Stimulated activated CD4-positive, alpha-beta T cell treated with anti-CD3 and anti-CD28 coated beads, TNF-alpha, amount 100 ng/mL, for 24 hours (primary cell): ENCODE measurements around the gene SUSD4.
"Not testable (repeated sequence)": the region's sequence is repeated elsewhere in the genome, so short reads cannot be mapped to it uniquely, and the experiment has no call there.

Source experiments
- DNase-seq, 3 experiments: peaks; one replicate each; pipeline ENCODE4 v3.0.0-alpha.2; 2020; ENCODE audit warnings: low read depth in 3 of 3

SUSD4 gene, protein sequence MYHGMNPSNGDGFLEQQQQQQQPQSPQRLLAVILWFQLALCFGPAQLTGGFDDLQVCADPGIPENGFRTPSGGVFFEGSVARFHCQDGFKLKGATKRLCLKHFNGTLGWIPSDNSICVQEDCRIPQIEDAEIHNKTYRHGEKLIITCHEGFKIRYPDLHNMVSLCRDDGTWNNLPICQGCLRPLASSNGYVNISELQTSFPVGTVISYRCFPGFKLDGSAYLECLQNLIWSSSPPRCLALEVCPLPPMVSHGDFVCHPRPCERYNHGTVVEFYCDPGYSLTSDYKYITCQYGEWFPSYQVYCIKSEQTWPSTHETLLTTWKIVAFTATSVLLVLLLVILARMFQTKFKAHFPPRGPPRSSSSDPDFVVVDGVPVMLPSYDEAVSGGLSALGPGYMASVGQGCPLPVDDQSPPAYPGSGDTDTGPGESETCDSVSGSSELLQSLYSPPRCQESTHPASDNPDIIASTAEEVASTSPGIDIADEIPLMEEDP

DNA sequence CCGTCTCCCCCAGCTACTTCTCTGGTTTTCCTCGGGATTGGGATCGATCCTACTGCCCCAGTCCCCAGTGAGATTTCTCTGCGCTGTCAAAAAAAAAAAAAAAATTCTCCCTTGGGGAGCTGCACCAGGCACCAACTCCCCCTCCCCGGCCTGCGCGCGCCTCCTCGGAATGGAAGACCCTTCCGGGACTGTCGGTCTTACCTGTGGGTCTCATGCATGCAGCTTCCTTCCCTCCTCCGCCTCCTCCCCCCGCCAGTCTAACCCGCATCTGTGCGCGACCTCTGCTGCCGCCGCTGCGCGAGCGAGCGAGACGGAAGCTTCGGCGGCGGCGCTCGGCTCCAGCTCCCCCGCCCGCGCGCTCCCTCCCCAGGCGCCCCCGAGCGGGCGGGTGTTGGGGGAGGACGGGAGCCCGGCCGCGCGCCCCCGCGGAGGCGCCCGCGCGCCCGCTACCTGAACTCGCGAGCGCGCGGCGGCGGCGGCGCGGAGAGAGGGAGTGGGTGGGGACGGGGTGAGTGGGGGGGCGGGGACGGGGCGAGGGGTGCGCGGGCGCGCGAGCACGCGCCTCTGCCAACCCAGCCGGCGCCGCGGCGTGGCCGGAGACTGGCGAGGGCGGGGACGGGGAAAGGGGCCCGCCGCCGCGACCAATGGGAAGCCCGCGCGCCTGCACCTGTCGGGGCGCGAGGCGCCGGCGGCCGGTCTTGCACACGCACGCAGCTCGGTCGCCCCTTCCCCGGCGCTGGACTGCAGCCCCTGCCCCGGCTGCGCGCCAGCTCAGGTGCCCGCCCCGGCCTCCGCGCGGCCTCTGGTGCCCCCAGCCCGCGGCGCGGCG lies at the start of gene SUSD4:
Gene SUSD4, minus strand, starts transcription at position 321 of the 829 bp plus-strand sequence. CDS start 751 bp downstream, outside the sequence.
- peak; percentile 32 to 59 (median 41) for DNase-seq

DNA sequence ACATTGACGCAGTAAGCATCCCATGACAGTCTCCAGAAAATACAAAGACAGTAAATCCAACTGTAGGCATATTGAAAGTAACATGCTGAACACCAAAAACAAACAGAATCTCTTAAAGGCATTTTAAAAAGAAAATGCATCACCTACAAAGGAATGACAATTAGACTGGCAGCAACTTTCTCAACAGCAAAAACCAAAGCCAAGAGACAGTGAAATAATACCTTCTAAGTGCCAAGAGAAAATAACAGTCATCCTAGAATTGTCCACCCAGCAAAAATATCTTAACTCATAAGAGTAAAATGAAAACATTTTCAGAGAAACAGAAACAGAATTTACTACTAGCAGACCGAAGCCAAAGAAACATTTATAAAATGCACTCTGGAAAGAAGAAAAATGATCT lies 49.2 kb upstream of the SUSD4 start:
- no peak for DNase-seq

DNA sequence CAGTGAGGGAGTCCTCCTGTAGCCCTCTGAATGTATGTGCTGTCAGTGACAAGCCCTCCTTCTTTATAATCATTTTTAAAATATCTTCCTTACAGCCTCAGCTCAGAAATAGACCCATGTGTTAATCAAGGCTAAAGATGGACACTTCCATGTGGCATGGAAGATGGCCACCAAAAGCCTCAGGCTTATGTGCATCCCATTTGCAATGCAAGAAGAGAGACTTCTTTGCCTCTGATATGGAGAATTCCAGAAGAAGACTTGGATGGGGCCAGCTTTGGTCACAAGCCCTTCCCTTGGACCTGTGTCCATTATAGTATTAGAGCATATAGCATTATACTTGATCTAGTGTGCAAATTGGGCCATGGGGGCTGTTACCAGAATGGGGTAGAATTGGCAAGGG lies 47.7 kb upstream of the SUSD4 start:
- no peak for DNase-seq

DNA sequence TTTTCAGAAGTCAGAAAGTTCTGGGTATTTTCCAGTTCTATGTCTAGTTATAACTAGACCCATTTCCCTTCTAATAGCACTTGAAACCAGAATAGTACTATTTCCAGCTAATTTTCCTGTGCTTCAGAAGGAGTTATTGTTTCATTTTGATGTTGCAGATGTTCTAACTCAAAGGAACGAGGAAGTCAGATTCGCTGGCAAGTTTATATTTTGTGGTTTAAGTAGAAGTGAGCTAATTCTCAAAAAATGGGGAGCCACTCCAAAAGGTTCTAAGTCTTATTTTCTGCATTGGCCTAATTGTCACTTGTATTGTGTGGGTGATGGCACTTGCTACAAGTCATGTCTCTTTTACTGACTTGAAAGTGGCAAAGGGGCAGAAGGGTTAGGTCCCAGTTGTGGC lies 47.3 kb upstream of the SUSD4 start:
- DNase-seq = no peak

DNA sequence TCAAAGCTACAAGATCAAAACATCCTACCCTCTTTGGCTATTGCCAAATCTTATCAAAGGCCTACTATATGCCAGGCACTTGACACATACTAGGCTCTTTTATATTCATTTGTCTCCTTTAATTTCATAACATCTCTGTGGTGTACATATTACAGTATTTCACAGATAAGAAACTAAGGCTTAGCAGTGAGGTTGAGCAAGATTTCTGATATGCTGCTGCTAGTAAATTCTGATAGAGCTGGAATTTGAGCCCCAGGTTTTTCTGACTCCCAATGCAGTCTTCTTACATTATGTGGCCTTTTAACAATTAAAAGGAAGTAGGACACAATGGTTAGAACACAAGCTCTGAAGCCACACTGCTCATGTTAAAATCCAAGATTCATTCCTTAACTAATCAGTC lies 46.1 kb upstream of the SUSD4 start:
- DNase-seq = no peak

DNA sequence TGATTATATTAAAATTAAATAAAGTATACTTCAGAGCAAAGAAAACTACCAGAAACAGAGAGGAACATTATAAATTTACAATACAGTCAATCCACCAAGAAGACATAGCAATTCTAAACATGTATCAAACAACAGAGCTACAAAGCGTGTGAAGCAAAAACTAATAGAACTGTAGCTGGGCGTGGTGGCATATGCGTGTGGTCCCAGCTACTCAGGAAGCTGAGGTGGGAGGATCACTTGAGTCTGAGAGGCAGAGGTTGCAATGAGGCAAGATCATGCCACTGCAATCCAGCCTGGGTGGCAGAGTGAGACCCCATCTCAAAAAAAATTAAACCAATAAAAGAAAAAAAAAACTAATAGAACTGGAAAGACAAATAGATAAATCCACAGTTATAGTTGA lies 41.5 kb upstream of the SUSD4 start:
- no peak for DNase-seq

DNA sequence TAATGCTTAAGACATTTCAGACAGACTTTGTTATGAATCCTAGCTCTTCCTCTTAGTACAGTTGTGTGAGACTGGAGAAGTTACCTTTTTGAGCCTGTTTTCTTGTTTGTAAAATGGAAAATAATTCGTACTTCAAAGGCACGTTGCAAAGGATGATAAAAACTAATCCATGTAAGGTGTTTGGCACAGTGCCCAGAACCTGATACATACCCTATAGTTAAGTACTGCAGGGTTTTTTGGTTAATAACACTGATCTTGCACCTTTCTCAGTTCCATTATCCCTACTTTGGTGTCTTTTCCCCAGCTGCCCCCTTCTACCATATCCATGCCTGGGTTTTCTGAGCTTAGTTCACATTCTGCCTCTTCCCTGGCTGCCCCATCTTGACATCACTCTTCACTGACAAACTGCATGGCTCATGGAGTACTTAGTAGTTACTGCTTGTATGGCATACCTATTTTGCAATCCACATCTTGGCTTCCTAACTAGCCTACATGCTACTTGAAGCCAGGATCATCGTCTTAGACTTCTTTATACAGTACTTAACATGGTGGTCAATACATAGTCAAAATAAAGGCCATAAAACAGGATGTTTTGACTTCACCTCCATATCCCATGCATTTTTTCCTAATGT lies 39.3 kb upstream of the SUSD4 start:
- DNase-seq = no peak

DNA sequence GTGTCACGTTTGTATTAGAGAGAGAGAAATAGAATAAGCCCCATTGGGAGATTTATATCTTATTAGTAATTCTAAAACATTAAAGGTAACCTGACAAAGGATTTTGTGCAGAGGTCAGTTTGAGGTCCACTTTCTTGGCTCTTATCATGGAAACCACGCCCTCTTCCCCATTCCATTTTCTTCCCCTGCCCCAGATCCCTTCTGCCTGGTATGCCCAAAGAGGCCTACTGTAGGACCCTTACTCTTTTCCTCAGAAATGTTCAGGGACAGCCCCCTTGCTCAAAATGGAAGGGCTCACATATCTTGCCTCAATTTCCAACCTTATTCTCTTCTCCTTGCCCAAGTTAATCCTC lies 38.8 kb upstream of the SUSD4 start:
- DNase-seq = no peak

DNA sequence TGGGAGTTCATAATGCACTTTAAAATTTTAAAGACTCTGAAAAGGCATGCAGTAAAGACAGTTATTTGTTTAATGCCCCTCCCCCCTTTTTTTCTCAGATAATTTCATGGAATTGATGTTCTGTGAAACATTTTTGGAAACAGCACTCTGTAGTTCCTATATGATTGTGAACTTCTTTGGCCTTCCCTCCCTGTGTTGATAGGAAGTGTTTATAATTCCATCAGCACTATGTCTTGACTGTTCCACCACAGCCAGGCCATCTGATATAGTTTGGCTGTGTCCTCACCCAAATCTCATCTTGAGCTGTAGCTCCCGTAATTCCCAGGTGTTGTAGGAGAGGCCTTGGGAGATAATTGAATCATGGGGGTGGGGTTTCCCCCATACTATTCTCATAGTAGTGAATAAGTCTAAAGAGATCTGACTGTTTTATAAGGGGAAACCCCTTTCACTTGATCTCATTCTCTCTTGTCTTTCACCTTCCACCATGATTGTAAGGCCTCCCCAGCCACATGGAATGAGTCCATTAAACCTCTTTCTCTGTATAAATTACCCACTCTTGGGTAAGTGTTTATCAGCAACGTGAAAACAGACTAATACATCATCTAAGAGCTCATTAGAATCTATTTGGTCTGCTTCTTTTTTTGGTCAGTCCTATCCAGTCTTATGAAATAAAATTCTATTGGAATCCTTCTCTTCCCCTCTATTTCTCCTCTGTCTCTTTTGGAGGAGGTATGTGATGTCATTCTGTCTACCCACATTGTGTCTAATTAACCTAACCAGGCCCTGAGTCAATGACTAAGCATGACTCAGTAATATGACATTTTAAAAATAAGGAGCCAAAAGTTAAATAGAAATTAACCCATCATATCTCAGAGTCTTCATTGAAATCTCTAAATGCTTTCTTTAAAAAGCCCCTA lies 38.2 kb upstream of the SUSD4 start:
- no peak for DNase-seq

DNA sequence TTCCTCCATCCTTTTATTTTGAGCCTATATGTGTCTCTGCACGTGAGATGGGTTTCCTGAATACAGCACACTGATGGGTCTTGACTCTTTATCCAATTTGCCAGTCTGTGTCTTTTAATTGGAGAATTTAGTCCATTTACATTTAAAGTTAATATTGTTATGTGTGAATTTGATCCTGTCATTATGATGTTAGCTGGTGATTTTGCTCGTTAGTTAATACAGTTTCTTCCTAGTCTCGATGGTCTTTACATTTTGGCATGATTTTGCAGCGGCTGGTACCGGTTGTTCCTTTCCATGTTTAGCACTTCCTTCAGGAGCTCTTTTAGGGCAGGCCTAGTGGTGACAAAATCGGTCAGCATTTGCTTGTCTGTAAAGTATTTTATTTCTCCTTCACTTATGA lies 35.4 kb upstream of the SUSD4 start:
- DNase-seq = not testable (repeated sequence)

DNA sequence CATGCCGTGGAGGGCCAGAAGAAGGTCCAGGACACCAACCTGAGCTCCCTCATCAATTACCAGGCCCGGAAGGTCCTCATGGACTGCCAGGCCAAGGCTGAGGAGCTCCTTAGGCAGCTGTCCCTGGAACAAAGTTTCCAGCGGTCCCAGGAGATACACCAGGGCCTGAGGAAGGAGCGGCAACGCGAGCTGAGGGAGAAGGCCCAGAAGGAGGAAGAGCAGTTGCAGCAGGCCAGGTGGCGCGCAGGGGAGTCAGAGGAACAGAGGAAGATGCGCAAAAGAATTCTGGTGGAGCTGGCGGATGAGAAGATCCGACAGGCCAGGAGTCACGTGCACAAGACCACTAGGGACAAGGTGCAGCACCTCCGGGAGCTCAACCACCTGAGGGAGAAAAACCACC lies 30.7 kb upstream of the SUSD4 start:
- DNase-seq = no peak

DNA sequence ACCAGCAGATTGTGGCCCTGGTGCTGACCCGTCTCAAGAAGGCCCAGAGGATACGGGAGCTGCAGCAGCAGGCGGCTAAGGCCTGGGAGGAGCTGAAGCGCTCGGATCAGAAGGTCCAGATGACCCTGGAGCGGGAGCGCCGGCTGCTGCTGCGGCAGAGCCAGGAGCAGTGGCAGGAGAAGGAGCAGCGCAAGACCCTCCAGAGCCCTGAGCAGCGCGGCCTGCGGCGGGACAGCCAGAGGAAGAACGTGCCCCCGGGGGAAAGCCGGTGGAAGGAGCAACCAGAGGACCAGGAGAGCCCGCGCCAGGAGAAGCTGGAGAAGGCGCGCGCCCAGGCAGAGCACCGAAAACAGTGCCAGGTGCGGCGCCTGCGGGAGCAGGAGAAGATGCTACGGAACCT lies 30.3 kb upstream of the SUSD4 start:
- no peak for DNase-seq

DNA sequence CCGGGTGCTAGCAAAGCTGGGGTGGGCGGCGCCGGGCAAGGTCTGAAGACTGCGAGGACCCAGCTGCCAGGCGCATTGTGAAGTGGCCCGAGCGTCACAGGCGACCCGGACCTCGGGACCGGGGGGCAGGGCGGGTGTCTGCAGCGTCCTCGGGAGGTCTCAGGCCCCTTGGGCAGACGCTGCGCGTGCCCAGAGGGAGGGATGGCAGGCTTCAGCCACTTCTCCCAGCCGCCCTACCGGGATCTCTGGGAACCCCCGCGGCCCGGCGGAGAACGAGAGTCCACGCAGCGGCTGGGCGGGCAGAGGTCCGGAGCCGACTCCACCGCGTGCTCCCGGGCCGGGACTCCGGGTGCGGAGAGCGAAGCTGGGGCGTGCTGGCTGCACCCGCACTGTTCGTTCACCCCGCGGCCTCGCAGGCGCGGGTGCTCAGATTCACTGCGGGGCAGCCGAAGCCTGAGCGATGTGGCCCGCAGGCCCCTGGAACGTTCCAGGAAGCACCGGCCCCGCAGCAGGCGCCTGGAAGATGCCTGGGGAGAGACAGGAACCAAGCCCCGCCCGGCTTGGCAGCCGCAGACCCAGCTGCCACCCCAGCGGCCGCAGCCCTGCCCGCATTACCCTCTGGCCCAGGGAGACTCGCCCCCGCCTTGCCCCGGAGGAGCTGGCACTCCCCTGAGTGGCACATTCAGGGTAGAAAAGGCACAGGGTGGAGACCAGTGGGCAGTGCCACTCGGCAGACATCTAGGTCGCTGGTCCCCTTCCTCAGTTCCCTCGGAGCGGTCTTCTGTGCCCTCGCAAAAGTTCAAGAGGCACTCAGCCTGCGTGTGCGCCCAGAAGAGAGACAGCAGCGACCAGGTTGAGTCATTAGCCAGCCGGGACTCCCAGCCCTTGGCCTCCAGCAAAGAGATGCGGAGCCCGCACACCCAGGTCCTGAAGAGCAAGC lies 29.6 kb upstream of the SUSD4 start, which contains the start of gene CCDC185:
Gene CCDC185, plus strand, starts transcription at position 141 of the 940 bp plus-strand sequence. Its CDS starts 61 bp downstream, at position 202.
- no peak for DNase-seq

DNA sequence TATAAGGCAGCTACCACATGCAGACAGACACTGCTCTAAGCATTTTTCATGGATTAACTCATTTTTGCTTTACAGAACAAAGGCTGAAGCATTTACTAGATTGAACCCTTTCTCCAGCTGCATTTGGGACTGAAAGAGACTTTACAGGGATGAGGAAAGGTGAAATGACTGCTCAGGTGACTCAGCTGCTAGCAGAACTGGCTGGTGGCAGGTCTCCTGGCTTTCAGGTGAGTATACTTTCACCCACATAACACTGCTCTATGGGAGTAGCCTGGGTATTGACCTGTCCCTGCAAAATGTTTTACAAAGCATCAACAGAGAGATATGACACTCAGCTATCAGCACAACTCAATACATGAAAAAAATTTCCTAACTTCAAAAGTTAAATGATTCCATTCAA lies 26.6 kb upstream of the SUSD4 start:
- DNase-seq = no peak

DNA sequence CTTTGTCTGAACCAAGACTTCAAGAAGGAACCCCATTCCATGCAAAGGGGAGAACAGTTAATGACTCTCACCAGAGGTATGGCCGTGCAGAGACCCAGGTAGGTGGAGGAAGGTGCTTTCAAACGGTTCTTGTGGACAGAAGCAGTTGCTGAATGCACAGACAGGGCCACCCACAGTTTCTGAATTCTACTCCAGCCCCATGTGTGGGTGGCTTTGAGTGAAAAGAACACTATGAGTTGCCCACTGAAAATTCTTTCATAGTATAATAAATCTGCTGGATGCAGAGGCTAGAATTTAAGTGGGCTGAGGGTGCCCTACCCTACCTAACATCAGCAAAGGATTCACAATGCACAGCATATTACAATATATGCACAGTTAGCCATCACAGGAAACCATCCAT lies 22.0 kb upstream of the SUSD4 start:
- no peak for DNase-seq

DNA sequence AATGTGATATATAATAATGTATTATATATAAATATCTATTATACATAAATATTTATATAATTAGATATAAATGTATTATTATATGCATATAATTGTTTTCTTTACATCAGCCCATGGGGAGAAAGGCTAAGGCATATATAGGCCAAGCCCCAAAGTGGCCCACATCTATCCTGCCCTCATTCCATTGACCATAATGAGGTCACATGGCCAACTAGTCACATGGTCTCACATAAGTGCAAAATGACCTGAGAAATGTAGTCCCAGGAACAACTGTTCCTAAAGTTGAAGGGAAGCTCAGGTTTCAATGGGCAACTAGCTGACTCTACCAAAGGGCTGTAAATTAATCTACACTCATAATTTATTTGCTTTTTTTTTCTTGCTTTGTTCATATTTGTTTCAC lies 14.8 kb upstream of the SUSD4 start:
- no peak for DNase-seq

DNA sequence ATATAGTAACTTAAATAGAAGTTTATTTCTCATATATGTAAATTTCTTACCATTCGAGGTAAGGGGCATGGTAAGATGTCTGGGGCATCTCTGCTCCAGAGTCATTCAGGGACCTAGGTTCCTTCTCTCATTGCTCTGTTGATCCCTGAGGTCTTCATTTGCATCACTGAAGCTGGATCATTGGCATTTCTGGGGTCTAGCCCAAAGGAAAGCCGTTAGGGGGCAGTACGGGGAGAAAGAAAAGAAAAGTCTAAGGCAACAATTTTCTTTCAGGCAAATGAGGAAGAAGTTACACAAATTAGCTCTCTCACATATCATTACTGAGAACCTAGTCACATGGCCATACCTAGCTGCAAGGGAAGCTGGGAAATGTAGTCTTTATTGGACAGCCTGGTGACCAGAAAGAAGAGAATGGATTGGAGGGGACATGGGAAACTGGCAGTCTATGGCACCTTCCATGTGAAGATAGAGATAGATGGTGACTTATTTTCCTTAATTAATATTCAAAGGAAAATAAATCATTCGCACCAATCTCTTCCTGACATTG lies 10.2 kb upstream of the SUSD4 start:
- DNase-seq = no peak

DNA sequence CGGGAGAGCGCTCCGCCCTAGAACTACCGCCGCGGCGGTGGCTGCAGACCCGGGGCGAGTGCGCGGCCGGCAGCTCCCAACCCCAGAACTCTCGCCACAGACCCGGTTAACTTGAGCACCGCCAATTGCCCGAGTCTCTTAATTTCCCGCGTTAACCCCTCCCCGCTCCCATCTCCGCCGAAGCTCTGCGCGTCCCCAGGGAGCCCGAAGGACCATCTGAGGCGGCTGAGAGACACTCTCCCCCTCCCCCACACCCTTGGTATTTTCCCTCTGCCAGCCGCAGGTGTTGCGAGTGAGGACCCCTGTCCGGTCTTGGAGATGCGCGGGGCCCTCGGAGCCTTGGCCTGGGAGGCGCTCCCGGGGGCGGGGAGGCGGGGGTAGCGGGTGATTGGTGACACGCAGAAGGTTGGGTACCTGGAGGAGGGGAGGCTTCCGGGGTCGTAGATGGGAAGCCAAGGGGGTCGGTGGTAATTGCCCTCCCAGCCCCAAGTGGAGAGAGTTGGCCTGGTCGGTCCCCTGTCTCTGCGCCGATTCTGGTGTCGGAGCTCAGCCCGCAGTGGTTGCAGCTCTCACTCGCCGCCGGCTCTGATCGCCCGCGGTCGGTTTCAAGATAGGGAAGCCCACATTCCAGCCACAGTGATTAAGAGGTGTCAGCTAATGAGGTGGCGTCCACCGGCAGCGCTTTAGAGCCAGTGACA lies 858 bp upstream of the SUSD4 start:
- peak in 1 of 3 experiments; percentile 4 for DNase-seq
